ENCODE results near the gene PIGQ.

The PIGQ gene

DNA sequence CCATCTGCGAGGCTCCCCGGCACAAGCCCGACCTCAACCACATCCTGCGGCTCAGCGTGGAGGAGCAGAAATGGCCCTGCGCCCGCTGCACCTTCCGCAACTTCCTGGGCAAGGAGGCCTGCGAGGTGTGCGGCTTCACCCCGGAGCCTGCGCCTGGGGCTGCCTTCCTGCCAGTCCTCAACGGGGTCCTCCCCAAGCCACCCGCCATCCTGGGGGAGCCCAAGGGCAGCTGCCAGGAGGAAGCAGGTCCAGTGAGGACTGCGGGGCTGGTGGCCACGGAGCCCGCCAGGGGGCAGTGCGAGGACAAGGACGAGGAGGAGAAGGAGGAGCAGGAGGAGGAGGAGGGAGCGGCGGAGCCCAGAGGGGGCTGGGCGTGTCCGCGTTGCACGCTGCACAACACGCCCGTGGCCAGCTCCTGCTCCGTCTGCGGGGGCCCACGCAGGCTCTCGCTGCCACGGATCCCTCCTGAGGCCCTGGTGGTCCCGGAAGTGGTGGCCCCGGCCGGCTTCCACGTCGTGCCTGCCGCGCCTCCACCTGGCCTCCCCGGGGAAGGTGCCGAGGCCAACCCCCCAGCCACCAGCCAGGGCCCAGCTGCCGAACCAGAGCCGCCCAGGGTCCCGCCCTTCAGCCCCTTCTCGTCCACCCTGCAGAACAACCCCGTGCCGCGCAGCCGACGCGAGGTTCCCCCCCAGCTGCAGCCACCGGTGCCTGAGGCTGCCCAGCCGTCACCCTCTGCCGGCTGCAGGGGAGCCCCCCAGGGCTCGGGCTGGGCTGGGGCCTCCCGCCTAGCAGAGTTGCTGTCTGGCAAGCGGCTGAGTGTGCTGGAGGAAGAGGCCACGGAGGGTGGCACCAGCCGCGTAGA lies 22.6 kb upstream of the PIGQ start:
- FAIRE-seq (no peak), DNase-seq (ENCODE audit: insufficient read length, low spot score) (no peak)
- TF ChIP-seq, protein P1, sequence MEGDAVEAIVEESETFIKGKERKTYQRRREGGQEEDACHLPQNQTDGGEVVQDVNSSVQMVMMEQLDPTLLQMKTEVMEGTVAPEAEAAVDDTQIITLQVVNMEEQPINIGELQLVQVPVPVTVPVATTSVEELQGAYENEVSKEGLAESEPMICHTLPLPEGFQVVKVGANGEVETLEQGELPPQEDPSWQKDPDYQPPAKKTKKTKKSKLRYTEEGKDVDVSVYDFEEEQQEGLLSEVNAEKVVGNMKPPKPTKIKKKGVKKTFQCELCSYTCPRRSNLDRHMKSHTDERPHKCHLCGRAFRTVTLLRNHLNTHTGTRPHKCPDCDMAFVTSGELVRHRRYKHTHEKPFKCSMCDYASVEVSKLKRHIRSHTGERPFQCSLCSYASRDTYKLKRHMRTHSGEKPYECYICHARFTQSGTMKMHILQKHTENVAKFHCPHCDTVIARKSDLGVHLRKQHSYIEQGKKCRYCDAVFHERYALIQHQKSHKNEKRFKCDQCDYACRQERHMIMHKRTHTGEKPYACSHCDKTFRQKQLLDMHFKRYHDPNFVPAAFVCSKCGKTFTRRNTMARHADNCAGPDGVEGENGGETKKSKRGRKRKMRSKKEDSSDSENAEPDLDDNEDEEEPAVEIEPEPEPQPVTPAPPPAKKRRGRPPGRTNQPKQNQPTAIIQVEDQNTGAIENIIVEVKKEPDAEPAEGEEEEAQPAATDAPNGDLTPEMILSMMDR (IDR thresholded peaks at IDR 0.05; ENCODE audit: insufficient read depth, missing control alignments): no peak

GRCh38 chr16:548586-548985 lies 21.2 kb upstream of the PIGQ start:
- no peak for DNase-seq (ENCODE audit: insufficient read length, low spot score)
- no peak for FAIRE-seq
- TF ChIP-seq, protein P1 (IDR thresholded peaks at IDR 0.05; ENCODE audit: insufficient read depth, missing control alignments): no peak

DNA sequence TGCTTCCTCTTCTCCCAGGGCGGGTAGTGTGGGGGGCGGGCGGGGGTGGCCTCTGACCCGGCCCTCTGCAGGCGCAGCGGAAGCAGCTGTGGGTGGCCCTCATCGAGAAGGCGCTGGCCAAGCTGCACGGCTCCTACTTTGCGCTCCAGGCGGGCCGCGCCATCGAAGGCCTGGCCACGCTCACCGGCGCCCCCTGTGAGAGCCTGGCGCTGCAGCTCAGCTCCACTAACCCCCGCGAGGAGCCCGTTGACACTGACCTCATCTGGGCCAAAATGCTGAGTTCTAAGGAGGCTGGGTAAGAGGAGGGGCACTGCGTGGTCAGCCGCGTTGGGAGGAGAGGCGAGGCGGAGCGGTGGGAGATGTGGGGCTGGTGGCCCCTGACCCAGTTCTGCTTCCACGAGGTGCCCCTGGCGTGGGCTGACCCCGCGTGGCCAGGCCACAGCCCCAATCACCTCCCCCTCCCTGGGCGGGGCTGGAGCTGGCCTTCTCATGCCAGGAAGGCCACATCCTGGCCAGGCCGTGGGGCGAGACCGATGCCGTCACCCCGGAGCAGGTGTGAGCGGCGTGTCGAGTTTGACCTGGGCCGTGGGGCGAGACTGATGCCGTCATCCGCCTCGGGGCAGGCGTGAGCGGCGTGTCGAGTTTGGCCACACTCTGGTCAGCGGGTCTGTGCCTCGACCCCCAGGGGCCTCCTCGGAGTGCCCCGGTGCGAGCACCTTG lies 20.1 kb upstream of the PIGQ start:
- DNase-seq (ENCODE audit: insufficient read length, low spot score) (no peak), FAIRE-seq (no peak)
- TF ChIP-seq, protein P1 (IDR thresholded peaks at IDR 0.05; ENCODE audit: insufficient read depth, missing control alignments): no peak

DNA sequence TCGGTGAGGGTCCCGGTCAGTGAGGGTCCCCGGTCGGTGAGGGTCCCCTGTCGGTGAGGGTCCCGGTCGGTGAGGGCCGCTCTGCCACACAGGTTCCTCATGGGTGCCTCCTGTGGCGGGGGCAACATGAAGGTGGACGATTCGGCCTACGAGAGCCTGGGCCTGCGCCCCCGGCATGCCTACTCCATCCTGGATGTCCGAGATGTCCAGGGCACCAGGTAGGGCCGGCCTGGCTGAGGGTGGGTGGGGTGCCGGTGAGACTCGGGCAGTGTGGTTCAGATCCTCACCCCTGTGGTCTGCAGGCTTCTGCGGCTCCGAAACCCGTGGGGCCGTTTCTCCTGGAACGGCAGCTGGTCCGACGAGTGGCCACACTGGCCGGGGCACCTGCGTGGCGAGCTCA lies 18.6 kb upstream of the PIGQ start:
- no peak for DNase-seq (ENCODE audit: insufficient read length, low spot score)
- TF ChIP-seq, protein P1 (IDR thresholded peaks at IDR 0.05; ENCODE audit: insufficient read depth, missing control alignments): no peak
- FAIRE-seq: no peak

- TF ChIP-seq, protein P1 (IDR thresholded peaks at IDR 0.05; ENCODE audit: insufficient read depth, missing control alignments): no peak
- DNase-seq (ENCODE audit: insufficient read length, low spot score) (no peak), FAIRE-seq (no peak)
Measured at GRCh38 chr16:552171-552570, 17.6 kb upstream of the PIGQ start.

DNA sequence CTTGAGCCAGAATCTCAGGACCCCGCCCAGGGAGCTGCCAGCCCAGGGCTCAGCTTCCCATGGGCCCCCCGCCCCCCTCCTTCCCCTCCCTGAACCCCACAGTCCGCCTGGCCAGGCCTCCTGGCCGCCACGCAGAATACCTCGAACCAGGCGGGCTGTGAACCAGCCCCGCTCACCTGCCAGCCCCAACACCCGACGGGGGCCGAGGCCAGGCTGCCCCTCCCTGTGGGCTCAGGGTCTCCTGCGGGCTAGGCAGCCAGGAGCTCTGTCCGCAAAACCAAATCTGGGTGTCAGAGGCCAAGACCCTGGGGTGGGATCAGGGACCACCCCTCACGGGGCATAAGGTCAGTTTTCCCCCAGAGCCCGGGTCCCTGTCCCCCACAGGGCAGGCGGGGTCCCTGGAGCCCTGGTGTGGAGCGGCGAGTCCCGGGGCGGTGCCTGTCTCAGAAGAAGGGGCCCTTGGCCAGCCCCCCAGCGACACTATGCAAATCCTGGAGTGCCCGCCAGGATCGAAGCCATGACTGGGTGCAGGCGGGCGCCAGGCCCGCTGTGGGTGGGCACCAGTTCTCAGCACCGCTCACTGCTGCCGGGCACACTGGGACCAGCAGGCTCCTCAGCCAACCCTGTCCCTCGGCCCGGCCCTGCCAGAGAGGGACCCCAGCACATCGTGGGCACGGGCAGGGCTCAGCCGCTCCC lies 16.0 kb upstream of the PIGQ start:
- DNase-seq (ENCODE audit: insufficient read length, low spot score) (no peak), FAIRE-seq (no peak)
- TF ChIP-seq, protein P1 (IDR thresholded peaks at IDR 0.05; ENCODE audit: insufficient read depth, missing control alignments): no peak

All from D721Med (cell line).